Esophagus (tissue), 2 donors: Measurements from ENCODE around the gene PLCL2. TPM values are rescaled to one million over a fixed set of nuclear protein-coding genes. Genes with fewer than 3 reads are reported as not detected.
"Not testable (repeated sequence)": the region's sequence is repeated elsewhere in the genome, so short reads cannot be mapped to it uniquely, and the experiment has no call there.

ENCODE experiments used
- H3K27ac ChIP-seq, 2 donors: one replicate each; pipeline ENCODE4 v1.5.1; 2013; ENCODE audit warnings: low read depth in 2 of 2, mild to moderate bottlenecking in 2 of 2, inconsistent platforms in 1 of 2, low read length in 1 of 2, moderate library complexity in 1 of 2
- H3K27me3 ChIP-seq, 2 donors: one replicate each; pipeline ENCODE4 v1.6.1; 2013; ENCODE audit warnings: low read length in 2 of 2, control low read depth in 1 of 2, mild to moderate bottlenecking in 1 of 2; ENCODE audit not compliant: insufficient read depth in 2 of 2, control insufficient read depth in 1 of 2
- H3K36me3 ChIP-seq, 2 donors: one replicate each; pipeline ENCODE4 v1.6.1; 2013; ENCODE audit warnings: low read length in 1 of 2; ENCODE audit not compliant: control insufficient read depth in 2 of 2, insufficient read depth in 2 of 2
- H3K4me1 ChIP-seq, 2 donors: one replicate each; pipeline ENCODE4 v1.6.1; 2013; ENCODE audit warnings: low read length in 1 of 2; ENCODE audit not compliant: control insufficient read depth in 2 of 2, insufficient read depth in 2 of 2
- H3K4me3 ChIP-seq, 2 donors: one replicate each; pipeline ENCODE4 v1.5.1; 2013; ENCODE audit warnings: low read length in 2 of 2, mild to moderate bottlenecking in 2 of 2, low read depth in 1 of 2, moderate library complexity in 1 of 2
- H3K9me3 ChIP-seq, 2 donors: one replicate each; pipeline ENCODE4 v1.6.1; 2013; ENCODE audit warnings: mild to moderate bottlenecking in 2 of 2, low read depth in 1 of 2, low read length in 1 of 2, moderate library complexity in 1 of 2; ENCODE audit not compliant: control insufficient read depth in 2 of 2, insufficient read depth in 1 of 2
- WGBS, 2 donors: extraction: QIAGEN DNeasy Blood & Tissue Kit; methylation state at CpG; one replicate each; pipeline ENCODE4 v1.1.7; 2013; 5-methylcytosine and 5-hydroxymethylcytosine counted together
- polyA plus RNA-seq, 2 donors: library from polyadenylated mRNA; stranded (reverse); fragments of 200-250 nt; gene quantifications; one replicate each; pipeline ENCODE4 v1.2.3, GENCODE V29; 2013
- donor health status: healthy with polysubstance abuse.
- donor health status: Bipolar disorder and iron deficiency.

Gene PLCL2
- polyA plus RNA-seq, 2 donors = 0.22 to 0.35 TPM

DNA sequence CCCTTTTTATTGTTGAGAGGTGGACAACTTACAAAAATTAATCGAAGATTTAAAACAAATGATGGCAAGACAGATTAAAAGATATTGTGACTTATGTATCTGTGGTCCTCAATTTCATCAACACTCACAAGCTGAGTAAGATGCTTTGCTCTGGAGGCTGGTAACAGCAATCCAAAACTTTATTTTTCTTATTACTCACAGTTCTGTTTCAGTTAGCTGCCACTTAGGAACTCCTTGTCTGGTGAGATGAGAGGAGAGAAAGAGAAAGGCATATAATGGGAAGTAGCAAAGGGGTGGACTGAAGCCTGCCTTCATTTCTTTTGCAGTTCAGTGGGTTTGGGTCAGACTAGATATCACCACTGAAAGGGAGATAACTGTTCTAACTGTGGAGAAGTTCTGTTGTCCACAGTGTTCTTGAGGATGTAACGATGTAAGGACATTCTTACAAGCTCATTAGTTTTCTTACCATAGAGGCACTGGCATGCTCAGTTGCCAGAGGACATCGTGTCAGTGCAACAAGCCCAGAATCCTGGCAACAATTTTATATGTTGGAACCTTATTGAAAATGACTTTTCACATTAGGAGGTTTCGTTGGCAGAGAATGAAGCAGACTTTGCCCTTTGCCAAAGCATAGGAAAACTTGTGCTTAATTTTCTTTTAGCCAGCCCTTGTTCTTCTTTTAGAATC, 93.6 kb downstream of the PLCL2 start:
- no peak overlapping the region for H3K4me3 ChIP-seq
- H3K9me3 ChIP-seq = no peaks in the 10 kb centered on the region
- H3K27ac ChIP-seq = no peak overlapping the region
- H3K27me3 ChIP-seq = no peaks in the 10 kb centered on the region
- H3K4me1 ChIP-seq = peaks cover 0 to 3% of the 10 kb centered on the region in 2 donors
- H3K36me3 ChIP-seq = no peaks in the 10 kb centered on the region
- WGBS, 2 donors = 73 to 79% methylated on average over 4 of the region's 4 CpGs

DNA sequence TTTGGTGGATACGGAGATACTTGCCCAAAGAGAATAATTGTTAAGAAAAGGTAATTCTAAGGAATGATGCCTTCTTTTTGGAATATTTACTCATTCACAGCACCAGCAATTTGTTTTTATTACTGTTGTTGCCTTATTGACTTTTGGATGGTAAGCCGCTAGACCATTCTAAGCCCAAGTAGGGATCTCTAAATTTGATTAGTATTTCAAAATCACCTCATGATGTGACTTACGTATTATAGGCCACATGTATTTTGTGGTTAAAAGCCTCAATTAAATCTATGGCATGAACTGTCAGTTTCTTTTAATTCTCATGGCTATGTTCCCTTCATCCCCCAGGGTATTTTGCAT, 94.1 kb downstream of the PLCL2 start:
- Histone ChIP-seq H3K4me3 (no peak overlapping the region), H3K9me3 (no peaks in the 10 kb centered on the region), H3K27me3 (no peaks in the 10 kb centered on the region), H3K36me3 (no peaks in the 10 kb centered on the region), H3K27ac (no peak overlapping the region), H3K4me1 (peaks cover 0 to 3% of the 10 kb centered on the region in 2 donors)
- WGBS, 2 donors = 89% methylated on average over 3 of the region's 3 CpGs

- 96 to 97% methylated on average over 24 to 38 of the region's 43 CpGs for WGBS, 2 donors
- not testable (repeated sequence) for H3K27me3 ChIP-seq
Observed at GRCh38 chr3:16979769-16980515, 95.2 kb downstream of the PLCL2 start.

DNA sequence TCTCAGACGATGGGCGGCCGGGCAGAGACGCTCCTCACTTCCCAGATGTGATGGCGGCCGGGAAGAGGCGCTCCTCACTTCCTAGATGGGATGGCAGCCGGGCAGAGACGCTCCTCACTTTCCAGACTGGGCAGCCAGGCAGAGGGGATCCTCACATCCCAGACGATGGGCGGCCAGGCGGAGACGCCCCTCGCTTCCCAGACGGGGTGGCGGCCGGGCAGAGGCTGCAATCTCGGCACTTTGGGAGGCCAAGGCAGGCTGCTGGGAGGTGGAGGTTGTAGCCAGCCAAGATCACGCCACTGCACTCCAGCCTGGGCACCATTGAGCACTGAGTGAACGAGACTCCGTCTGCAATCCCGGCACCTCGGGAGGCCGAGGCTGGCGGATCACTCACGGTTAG, 95.8 kb downstream of the PLCL2 start:
- not testable (repeated sequence) for H3K27ac ChIP-seq, H3K27me3 ChIP-seq, H3K4me3 ChIP-seq, H3K36me3 ChIP-seq, H3K4me1 ChIP-seq, H3K9me3 ChIP-seq
- 94 to 96% methylated on average over 11 to 17 of the region's 26 CpGs for WGBS, 2 donors

More at GRCh38 chr3:16979769-16980515, 95.2 kb downstream of the PLCL2 start:
- not testable (repeated sequence) for H3K36me3 ChIP-seq, H3K4me1 ChIP-seq, H3K27ac ChIP-seq, H3K9me3 ChIP-seq, H3K4me3 ChIP-seq

GRCh38 chr3:16982460-16982859, 97.7 kb downstream of the PLCL2 start:
- Histone ChIP-seq H3K9me3 (no peaks in the 10 kb centered on the region), H3K36me3 (no peaks in the 10 kb centered on the region), H3K4me3 (no peak overlapping the region), H3K27me3 (no peaks in the 10 kb centered on the region), H3K4me1 (no peaks in the 10 kb centered on the region), H3K27ac (no peak overlapping the region)
- WGBS, 2 donors = 67 to 72% methylated on average over 6 of the region's 6 CpGs

DNA sequence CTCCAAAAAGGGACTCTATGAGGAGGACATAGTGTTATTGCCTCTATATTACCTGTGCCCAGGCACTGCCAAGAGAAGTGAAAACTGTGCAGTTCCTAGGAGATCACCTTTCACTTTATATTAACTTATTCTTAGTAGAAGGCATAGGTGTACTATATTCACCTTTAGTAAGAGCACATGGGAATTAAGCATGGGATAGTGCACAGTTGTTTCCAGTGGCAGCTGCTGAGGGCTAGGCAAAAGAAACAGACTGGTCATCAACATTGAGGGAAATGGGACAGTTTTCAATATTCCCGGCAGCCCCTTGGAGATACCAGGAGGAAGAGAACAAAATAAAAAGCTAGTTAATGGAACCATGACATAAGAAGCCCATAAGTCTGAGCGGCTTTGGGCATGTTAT, 100.9 kb downstream of the PLCL2 start:
- Histone ChIP-seq H3K4me3 (no peak overlapping the region), H3K4me1 (no peaks in the 10 kb centered on the region), H3K27me3 (no peaks in the 10 kb centered on the region), H3K9me3 (no peaks in the 10 kb centered on the region), H3K36me3 (no peaks in the 10 kb centered on the region), H3K27ac (no peak overlapping the region)
- 93 to 97% methylated on average over 2 of the region's 2 CpGs for WGBS, 2 donors

DNA sequence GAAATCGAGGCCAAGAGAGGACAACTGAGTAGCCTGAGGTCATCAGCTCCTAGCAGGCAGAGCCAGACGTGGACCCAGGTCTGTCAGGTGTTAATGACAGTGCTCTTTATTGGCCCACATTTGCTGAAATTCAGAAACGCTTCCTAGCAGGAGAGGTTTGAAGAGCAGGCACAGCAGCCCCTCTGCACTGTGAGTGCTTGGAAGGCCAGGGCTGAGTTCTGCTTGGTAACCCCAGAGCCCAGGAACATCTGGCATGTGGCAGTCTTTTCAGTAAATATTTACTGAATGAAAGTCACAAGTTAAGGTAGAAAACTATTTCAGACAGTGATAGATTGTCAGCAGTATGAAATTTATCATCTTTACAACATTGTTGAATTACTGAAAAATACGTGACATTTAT, 102.4 kb downstream of the PLCL2 start:
- Histone ChIP-seq H3K27me3 (no peaks in the 10 kb centered on the region), H3K9me3 (no peaks in the 10 kb centered on the region), H3K4me3 (no peak overlapping the region), H3K4me1 (no peaks in the 10 kb centered on the region), H3K27ac (no peak overlapping the region), H3K36me3 (no peaks in the 10 kb centered on the region)
- WGBS, 2 donors = 75 to 82% methylated on average over 4 of the region's 4 CpGs

DNA sequence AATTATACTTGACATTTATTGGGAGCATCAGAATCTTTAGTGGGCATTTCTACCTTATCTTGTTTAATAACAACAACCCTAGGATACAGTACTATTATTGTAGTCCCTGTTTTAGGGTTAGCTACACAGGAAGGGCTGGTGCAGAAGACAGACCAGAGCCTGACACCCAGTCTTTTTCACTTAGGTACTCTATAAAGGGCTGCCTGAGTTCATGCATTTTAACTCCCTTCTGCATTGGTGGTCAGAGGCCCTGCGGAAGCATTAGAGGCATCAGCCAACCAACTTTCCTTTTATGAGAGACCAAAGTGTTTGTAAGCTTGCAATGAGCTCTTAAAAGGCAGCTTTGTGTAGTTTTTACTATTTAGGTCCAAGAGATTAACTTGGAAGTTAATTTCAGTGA, 105.4 kb downstream of the PLCL2 start:
- no peak overlapping the region for H3K4me3 ChIP-seq
- H3K27ac ChIP-seq = no peak overlapping the region
- WGBS, 2 donors = 96 to 98% methylated on average over 1 of the region's 1 CpG
- H3K4me1 ChIP-seq = no peaks in the 10 kb centered on the region
- no peaks in the 10 kb centered on the region for H3K9me3 ChIP-seq
- no peaks in the 10 kb centered on the region for H3K36me3 ChIP-seq
- no peaks in the 10 kb centered on the region for H3K27me3 ChIP-seq

DNA sequence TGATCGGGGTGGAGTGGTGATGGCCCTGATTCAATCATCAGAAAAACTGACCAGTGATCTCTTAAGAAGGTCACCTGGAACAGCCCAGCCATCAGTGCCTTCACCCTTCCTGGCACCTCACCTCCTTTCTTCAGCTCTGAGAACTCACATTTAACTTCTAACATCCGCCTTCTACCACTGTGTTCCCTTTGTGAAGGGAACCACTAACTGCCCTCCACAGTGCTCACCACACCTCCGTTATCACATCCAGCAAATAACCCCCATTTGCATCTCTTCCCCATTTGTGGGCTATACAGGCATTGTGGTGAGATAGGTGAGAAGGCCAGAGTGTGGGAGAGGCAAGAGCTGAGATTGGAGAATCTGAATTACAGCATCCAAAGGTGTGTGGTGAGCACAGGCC, 107.4 kb downstream of the PLCL2 start:
- Histone ChIP-seq H3K9me3 (no peaks in the 10 kb centered on the region), H3K27ac (no peak overlapping the region), H3K27me3 (no peaks in the 10 kb centered on the region), H3K36me3 (no peaks in the 10 kb centered on the region), H3K4me1 (no peaks in the 10 kb centered on the region), H3K4me3 (no peak overlapping the region)
- WGBS, 2 donors = 96% methylated on average over 3 of the region's 3 CpGs

- H3K4me3 ChIP-seq = no peak overlapping the region
- H3K9me3 ChIP-seq = no peaks in the 10 kb centered on the region
- H3K27me3 ChIP-seq = no peaks in the 10 kb centered on the region
- H3K36me3 ChIP-seq = no peaks in the 10 kb centered on the region
- no peaks in the 10 kb centered on the region for H3K4me1 ChIP-seq
- WGBS, 2 donors = 84 to 100% methylated on average over 1 of the region's 1 CpG
- H3K27ac ChIP-seq = no peak overlapping the region
Observed at GRCh38 chr3:16993227-16993626, 108.5 kb downstream of the PLCL2 start.
